ENCODE measurements around the gene LIG1. TPM values are rescaled to one million over a fixed set of nuclear protein-coding genes. Genes with fewer than 3 reads are reported as not detected.

The LIG1 gene
- total RNA-seq, 1 experiment from 2014 or later, result 115 TPM

DNA sequence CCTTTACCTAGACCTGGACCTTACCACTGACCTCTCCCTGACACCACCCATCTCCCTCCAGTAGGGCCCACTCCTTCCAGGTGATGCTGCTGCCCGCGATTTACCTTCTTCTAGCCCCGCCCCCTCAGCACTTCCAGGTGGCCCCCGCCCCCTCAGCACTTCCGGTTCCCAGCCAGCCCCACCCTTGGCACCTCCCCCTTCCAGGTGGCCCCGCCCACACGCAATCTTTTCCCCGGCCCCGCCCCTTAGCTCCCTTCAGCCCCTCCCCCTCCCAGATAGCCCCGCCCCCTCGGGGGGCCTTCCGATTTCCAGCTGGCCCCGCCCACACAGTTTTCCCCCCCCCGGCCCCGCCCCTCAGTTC lies 586 bp downstream of the LIG1 start:
- H3K23me2 ChIP-seq (ENCODE audit: insufficient read length, low read depth, low read length, poor library complexity, severe bottlenecking), result peaks cover 7% of the 10 kb centered on the region
- no peak overlapping the region for H4K91ac ChIP-seq (ENCODE audit: insufficient read length, low read depth, low read length)
- Mint-ChIP-seq H3K27me3 (ENCODE audit: low read depth) (no peaks in the 10 kb centered on the region; the same call in 1 of the 2 replicates), H3K4me3 (peak overlapping the region; percentile 96 to 98), H3K9me3 (no peaks in the 10 kb centered on the region), H3K4me1 (peaks cover 13 to 17% of the 10 kb centered on the region in 2 experiments), H3K27ac (peak overlapping the region; percentile 99 to 100 (median 99); a peak in 5 of 7 replicates), H3K36me3 (ENCODE audit: insufficient read depth in 1 of 3, low read depth in 3 of 3) (peaks cover 23 to 37% (median 32%) of the 10 kb centered on the region in 3 experiments; a peak in 6 of 7 replicates)
- no peak overlapping the region for H3K18ac ChIP-seq (ENCODE audit: insufficient read length, low read depth, low read length)
- no peak overlapping the region for H3K23ac ChIP-seq (ENCODE audit: insufficient read length, low read depth, low read length)
- peak; percentile 93 for DNase-seq
- no peak overlapping the region for H3K14ac ChIP-seq (ENCODE audit: insufficient read depth, low read length)
- no peak overlapping the region for H2AK5ac ChIP-seq (ENCODE audit: insufficient read length, low read length)
- no peaks in the 10 kb centered on the region for H3K27me3 ChIP-seq (ENCODE audit: insufficient read depth, low read length)
- peak overlapping the region; percentile 85 for H3K9ac ChIP-seq (ENCODE audit: extremely low read depth, insufficient read length, low read length)
- peaks cover 6% of the 10 kb centered on the region for H3K79me1 ChIP-seq (ENCODE audit: insufficient read depth, low read depth, low read length, poor library complexity, severe bottlenecking)
- no peak overlapping the region for H2BK15ac ChIP-seq (ENCODE audit: low read depth, low read length)
- no peak overlapping the region for H2BK12ac ChIP-seq (ENCODE audit: insufficient read length, low read depth, low read length)
- peak; percentile 24; the same call in 1 of the 3 replicates for TF ChIP-seq CTCF (conservative IDR thresholded peaks at IDR 0.05)
- no peak overlapping the region for H3T11ph ChIP-seq (ENCODE audit: low read length)
- no peak overlapping the region for H2BK20ac ChIP-seq (ENCODE audit: low read depth, low read length, poor library complexity, severe bottlenecking)
- no peaks in the 10 kb centered on the region for H3K9me3 ChIP-seq (ENCODE audit: control insufficient read depth, low read depth, low read length)
- no peak overlapping the region for H3K4ac ChIP-seq (ENCODE audit: low read depth, low read length)
- no peaks in the 10 kb centered on the region; the same call in 1 of the 2 replicates for H3K4me1 ChIP-seq (ENCODE audit: insufficient read depth, low read length)
- WGBS (ENCODE audit: extremely low coverage, insufficient read length, low lambda C conversion rate), result no CpG with 5 or more reads among the region's 15 CpGs
- no peak overlapping the region for H3K56ac ChIP-seq (ENCODE audit: insufficient read length, low read depth, low read length)
- H3K4me2 ChIP-seq (ENCODE audit: insufficient read depth, insufficient read length, low read length), result peak overlapping the region; percentile 93
- no peak overlapping the region for H2BK120ac ChIP-seq (ENCODE audit: low read depth, low read length, poor library complexity, severe bottlenecking)
- H2BK5ac ChIP-seq (ENCODE audit: insufficient read length, low read length), result no peak overlapping the region
- no peak overlapping the region for H4K5ac ChIP-seq (ENCODE audit: insufficient read length, low read depth, low read length)
- peaks cover 15% of the 10 kb centered on the region; the same call in 1 of the 2 replicates for H3K79me2 ChIP-seq (ENCODE audit: insufficient read depth, low read length)
- no peak overlapping the region for H3K27ac ChIP-seq (ENCODE audit: insufficient read length, low read depth, low read length)
- H4K8ac ChIP-seq (replicated peaks; ENCODE audit: insufficient read length, low read depth, low read length), result no peak overlapping the region
- no peak overlapping the region for H2AFZ ChIP-seq (ENCODE audit: low read length)
- H4K20me1 ChIP-seq (ENCODE audit: control insufficient read depth, insufficient read depth, insufficient read length), result no peaks in the 10 kb centered on the region

All from H9 (cell line).